Bone marrow (tissue), 2 donors: ENCODE results near the gene NTRK1.

Experiments used
- DNase-seq, 2 donors: peaks; one replicate each; lab custom pipeline; 2025; lab: John Stamatoyannopoulos, UW

Gene NTRK1

DNA sequence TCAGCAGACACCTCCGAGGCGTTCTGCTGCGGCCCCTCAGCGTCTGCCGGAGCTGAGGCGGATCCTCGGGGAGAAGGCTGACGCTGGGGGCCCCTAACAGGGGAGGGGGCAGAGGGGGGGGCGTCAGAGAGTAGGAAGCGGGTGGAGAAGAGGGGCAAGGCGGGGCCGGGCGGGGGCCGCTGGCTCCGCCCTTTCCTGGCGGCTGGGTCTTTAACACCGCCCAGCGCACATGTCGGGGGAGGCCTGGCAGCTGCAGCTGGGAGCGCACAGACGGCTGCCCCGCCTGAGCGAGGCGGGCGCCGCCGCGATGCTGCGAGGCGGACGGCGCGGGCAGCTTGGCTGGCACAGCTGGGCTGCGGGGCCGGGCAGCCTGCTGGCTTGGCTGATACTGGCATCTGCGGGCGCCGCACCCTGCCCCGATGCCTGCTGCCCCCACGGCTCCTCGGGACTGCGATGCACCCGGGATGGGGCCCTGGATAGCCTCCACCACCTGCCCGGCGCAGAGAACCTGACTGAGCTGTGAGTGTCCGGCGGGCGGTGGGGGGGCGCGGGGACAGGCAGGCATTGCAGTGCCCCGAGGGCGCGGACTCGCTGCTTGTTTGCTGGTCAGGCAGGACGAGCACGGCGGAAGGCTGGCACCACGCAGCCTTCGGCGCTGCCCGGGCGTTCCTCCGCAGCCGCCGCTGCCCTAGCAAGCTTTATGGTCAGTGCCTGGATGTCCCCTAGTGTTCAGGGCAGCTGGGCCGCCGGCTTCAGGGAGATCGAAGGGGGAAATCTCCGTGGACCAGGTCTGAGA is at the start of gene NTRK1:
TSS of gene NTRK1 (plus strand) at position 238 of the 796 bp plus-strand sequence. CDS start at position 308, 70 bp downstream.
- DNase-seq: no peak

DNA sequence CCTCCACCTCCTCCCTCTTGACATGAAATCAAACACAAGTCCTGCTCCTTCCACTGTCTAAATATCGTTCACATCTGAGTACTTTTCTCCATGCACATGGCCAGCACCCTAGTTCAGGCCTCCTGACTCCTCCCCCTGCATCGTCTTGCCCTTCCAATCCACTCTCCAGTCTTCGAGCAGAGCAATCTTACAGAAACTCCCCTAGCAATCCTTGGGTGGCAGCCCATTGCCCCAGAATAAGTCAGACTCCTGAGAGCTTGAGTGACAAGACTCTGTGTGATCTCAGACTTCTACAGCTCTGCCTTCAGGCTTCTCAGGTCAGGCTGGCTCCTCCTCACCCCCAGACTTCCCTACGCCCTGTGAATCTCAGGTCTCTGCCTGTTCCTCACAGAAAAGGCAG is 49.5 kb upstream of the NTRK1 start:
- no peak for DNase-seq

DNA sequence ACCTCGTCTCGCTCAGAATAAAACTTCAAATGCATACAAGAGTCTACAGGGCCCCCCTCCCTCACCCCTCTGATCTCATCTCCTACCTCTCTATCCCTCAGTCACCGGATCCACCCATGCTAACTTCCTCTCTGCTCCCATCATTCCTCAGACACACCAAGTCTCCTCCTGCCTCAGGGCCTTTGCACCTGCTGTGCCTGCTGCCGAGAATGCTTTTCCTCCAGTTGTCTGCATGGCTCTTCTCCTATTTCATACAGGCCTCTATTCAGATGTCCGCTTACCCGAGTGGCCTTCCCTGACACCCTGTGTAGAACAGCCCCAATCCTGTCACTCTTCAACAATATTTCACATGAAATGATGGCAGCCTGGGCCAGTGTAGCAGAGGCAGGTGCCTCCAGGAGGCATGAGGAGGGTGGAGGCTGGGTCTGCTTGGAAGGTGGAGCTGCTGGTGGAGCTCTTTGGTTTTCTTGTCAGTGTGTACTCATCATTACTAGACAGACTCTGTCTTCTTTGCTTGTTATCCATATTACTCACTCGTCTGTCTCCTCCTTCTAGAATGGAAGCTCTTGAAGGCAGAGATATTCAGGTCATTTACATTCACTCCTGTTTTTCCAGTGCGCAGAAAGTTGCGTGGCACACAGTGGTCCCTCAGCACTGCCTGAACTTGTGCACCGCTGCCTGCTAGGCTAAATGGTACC is 48.2 kb upstream of the NTRK1 start:
- no peak for DNase-seq

DNA sequence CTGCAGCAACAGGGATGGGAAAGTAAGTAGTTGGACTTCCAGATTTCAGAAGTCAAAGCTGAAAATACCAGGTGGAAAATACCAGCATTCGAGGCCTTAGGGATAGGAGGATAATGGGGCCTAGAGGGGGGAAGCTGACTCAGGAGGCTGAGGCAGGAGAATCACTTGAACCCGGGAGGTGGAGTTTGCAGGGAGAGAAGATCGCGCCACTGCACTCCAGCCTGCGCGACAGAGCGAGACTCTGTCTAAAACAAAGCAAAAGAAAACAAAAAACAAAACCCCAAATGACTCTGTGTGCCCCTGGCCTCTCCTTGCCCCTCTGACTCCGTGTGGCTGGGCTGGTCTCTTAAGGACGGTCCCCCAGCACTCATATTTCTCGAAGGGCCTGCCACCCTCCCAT is 47.4 kb upstream of the NTRK1 start:
- DNase-seq: no peak

DNA sequence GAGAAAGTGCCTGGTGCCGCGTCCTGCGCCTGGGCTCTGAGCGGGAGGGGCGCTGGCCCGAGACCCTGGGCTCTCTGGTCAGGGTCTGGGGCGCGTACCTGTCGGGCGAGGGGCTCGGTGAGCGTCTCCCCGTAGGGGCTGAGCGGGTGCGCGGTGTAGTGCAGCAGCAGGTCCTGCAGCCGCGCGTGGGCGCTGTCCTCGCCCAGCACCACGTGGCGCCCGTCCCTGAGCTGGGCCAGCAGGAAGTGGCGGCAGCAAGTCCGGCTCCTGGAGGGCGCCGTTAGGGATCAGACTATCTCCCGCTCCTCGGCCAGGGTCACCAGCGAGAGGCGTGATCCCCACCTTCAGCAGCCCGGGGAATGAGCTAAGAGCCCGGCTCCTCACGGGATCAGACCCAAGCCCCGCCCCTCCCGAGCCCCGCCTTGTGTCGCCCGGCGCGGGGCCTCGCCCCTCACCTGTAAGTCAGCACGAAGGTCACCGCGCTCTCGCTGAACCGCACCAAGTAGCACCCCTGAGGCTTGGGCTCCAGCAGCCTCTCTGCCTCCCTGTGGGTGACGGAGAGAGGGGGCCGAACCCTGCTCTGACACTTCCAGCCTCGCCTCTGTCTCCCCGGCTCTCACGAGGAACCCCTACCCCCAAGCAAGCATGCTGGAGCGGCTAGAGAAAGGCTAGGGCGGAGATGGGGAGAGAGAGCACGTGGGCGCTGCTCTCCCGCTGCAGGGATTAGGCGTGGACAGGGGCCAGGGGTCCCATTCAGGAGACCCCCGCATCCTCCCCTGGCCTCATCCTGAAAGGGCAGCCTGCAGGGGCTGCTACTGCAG is 46.7 kb upstream of the NTRK1 start:
- DNase-seq: peak in 1 of 2 donors; percentile 24

DNA sequence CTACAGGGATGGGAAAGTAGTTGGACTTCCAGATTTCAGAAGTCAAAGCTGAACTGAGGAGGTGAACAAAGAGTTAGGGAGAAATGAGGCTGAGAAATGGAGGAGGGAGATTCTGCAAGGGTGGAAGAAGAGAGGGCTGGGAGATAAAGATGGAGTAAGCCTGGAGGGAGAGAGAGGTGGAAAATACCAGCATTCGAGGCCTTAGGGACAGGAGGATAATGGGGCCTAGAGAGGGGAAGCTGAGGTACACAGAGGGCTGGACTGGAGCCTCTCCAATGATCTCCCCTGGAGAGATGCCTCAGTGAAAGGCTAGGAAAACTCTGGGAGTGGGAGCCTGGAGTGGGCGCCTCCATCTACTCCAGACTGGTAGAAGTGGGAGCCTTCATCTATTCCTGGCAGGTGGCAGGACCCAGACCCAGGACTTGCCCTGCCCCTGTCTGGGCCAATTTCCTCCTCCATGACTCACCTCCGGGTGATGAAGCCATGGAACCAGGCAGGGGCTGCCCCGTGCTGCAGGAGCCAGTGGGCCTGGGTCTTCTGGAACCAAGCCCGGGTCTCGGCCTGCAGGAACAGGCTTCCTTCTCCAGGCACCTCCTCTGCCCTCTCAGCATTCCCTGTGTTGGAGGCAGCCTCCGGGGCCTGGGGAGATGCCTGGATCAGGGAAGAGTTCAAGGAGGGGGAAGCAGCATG is 45.9 kb upstream of the NTRK1 start:
- no peak for DNase-seq

DNA sequence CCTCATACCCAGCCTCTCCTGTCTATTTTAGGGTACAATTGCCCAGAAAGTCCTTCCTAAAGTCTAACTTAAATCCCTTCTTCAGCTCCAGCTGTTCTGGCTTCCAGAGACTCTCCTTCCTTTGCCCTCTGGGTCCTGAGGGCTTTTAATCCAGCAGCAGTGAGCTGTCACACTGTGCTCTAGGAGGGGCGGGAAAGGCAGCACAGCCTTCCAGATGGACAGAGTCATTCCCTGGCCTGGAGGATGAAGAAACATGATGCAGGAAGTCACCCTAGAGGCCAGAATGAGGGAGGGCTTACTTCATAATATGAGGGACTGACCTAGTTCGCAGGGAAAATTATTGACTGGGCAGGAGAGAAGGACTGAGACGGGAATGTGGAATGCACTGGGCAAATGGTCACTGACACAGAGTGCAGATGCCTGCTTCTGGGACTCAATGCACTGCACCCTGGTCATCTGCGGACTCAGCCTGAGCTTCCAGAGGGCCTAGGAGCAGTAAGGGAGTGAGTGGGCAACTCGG is 45.3 kb upstream of the NTRK1 start:
- DNase-seq: no peak

DNA sequence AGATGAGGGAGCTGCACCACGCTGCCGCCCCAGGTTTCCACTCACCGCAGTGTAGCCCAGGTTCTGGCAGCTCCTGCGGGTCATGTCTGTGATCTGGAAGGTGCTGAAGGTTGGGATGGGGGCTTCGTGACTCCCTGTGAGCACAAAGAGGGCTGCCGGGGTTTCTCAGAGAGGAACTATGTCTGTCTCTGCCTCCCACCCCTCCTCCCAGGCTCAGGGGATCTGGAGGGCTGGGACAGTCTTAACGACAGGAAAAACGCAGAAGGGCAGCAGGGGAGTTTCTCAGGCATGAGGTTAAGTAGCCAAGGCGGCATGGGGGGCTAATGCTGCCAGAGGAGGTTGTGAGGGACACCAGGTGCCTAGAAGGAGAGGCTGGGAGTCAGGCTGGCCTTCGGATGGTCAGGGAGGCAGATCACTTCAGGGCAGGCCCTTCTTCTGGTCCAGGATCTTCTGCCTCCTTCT is 44.7 kb upstream of the NTRK1 start:
- DNase-seq: no peak

DNA sequence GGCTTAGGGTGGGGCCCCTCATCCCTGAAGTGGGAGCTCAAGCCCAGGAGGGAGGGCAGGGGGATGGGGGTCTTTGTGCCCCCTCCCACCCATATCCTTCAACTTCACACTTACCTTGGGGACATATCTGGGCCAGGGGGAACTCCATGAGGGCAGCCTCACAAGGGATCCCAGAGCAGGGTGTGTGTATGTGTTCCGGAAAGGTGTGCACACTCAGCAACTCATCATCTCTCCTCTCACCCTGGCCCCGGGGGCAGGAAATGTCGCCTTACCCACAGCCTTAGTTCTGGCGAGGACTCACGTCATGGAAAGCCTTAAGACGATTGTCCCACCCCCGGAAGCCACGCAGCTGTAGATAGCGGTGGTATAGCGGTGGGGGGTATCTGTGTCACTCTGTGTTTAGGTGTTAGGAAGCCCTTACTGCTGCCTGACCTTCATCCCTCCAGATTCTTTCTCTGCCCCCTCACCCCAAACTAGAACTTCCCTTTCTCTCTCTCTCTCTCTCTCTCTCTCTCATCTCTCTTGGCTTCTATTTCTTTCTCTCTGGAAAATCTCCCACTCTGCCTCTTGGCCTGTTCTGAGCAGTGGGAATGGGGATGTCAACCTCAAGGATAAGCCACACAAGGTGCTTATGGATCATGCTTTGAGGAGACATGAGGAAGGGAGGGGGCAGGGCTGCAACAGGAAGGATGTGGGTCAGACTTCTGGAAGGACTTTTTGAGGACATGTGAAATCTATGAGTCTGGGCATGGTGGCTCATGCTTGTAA is 43.9 kb upstream of the NTRK1 start, which contains the start of gene SH2D2A:
TSS of gene SH2D2A (minus strand) at position 288 of the 768 bp plus-strand sequence. CDS start at position 148, 140 bp downstream.
- DNase-seq: peak; percentile 33 to 39

DNA sequence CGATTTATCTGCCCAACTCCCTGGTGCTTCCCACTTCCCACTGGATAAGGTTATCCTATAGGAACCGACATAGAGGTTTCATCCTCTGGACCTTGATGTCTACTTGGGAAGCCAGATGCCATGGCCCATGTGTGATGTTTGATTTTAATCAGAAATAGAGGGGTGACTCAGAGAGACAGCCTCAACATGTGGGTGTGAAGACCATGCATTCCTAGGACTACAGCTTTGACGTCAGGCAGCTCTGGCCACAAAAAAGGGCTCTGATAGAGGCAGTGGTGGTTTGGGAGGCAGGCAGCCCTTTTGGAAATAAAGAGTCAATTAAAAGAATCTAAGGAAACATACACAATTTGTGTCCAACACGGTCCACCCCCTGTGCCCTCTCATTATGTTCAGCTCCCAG is 38.9 kb upstream of the NTRK1 start:
- no peak for DNase-seq

DNA sequence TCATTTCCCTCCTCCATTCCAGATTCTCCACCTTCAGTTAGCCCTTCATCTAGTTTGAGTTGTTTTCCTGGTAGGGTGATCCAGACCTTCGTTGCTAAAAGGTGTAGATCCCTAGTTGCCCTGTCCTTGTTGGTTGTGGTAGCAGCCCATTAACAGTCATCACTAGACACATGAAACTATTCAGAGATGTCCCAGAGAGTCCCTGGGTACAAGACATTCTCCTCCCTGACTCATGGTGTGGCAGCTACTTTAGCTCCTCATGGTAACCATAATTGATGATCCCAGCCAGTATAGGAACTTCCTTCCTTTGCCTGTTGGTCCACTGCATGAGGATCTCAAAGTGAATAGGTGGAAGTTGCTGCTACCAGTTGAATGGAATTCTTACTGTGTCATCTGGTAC is 38.0 kb upstream of the NTRK1 start:
- DNase-seq: no peak

DNA sequence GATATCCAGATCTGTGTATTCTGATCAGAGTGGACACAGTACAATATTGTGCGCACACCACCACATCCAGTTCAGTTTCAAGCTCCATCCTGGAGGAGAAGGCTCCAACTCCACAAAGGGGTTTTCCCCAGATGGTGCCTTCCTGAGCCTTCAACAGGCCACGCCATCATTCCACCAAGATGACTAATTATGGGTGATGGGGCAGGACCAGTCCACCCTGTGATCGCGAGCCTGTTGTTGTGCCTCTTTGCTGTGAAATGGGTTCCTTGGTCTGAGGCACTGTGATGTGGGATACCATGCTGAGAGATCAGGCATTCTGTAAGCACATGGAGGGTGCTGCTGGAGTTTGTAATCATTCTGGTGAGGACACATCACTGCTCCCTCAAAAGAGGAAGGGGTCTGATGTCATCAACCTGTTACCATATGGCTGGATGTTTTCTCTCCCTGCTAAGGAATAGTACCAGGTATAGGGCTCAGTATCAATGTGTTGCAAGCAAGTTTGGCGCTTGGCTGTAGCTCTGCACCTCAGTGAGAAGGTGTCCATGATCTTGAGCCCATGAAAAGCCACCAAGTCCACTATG is 37.4 kb upstream of the NTRK1 start:
- no peak for DNase-seq

DNA sequence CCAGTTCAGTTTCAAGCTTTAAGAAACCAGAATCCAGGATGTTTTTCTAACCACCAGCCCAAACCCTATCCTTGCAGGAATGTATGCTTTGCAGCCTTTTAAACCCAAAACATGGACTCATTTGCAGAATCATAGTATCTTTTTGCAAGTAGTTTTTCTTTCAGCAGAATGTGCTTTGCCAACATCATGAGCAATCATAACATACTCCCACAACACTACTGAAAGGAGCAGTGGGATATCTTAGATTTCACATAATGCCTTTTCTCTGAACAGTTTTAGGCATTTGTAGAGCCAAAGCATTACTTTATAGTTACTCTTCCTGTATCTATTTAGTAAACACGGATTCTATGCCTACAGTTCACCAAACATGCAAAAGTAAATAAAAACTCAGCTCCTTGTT is 34.0 kb upstream of the NTRK1 start:
- DNase-seq: no peak

DNA sequence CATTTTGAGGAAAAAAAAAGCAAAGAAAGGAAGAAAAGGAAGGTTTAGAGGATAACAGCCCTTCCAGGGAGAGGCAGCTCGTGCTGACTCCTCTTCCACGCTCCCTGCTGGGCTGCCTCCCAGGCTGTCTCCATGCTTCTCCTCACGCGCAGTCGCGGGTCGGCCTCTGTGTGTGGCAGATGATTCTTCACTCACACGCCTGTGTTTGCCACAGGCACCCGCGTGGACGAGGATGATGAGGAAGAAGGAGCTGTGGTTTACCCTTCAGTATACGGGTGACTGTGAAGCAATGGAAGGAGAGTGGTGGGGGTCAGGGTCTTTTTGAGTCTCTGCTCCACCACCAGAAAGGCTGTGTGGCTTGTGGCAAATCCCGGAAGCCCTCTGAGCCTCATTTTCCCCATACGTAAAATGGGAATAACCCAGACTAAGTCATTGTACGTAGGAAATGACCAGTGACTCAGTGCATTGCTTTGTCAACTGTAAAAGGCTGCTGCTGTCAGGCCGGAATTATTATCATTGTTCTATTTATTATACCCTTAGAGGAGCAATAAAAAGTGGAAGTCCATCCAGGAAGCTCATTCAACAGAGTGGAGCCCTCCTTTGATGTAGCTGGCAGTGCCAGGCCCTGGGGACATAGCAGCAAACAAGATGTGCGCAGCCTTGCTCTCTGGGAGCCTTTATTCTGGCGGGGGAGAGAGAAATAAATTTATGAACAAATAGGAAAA is 32.1 kb upstream of the NTRK1 start:
- no peak for DNase-seq

DNA sequence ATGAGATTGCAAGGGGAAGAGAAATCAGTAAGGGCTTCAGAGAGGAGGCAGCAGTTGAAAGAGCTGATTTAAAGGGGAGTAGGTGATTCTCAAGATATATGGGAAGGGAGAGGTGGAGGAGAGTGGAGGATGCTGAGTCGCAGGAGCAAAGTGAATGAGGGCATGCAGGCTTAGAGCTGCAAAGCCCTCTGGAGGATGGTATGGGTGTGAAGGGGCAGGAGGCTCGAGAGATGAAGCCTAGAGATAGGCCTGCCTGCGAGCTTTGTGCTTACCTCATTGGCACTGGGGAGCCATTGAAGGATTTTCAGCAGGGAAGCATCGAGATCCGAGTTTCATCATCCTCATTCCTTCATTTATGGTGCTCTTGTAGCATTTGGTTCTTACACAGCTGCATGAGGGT is 28.2 kb upstream of the NTRK1 start:
- no peak for DNase-seq

DNA sequence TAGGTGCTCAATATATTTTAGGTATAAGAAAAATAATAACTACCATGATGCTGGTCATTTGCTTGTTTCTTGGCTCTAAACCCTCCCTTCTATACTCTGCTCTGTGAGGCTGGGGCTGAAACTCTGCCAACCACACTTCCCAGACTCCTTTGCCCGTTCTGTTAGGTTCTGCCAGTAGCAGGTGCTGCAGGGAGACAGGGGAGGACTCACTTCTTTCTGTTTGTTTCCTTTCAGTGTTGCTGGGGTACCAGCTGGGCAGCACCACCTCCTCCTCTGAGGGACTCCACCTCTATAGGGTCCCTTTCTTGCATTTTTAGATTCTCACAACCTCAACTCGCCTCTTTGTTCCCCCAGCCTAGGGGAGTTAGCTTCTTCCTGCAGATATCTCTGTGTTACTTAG is 27.1 kb upstream of the NTRK1 start:
- DNase-seq: no peak

DNA sequence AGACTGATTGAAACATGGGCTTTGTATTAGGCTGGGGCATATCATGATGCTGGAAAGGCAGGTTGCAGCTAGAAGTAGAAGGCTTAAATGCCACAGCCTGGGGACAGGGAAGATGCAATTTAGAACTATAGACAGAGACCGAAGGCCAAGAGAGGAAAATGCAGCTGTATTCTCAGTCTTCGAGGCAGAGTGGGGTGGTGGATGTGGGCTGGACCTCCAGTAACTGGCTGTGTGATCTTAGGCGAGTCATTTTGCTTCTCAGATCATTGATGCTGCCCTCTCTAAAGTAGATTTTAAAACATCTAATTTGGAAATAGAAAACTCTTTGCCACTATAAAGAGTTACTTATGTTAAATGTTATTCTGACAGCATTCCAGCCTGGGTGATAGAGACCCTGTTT is 26.3 kb upstream of the NTRK1 start:
- no peak for DNase-seq

DNA sequence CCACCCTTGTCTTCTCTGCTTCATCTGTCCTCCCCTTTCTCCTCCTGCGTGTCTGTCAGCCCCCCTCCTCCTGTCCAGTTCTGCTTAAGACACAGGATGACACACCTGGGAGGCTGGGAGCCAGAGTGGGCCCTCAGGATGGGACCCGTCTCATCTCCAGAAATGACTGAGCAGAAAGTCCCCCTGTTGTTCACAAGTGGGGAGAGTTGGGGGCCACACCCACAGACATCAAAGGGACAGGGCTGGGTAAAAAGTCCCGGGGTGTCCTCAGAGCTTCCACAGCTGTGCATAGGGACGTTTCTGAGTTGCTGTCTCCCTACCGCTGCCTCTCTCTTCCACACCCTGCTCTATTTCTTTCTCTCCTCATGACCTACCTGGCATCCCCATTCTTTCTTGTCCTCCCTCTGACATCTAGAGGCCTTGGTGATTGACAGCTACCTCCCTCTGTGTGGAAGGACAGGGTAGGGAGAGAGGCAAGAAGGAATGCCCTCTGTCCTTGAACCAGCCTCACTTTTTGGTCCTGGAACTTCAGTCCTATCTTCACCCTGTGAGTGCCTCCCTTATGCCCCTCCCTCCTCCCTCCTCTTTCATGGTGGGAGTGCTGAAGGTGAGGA is 24.5 kb upstream of the NTRK1 start:
- no peak for DNase-seq

DNA sequence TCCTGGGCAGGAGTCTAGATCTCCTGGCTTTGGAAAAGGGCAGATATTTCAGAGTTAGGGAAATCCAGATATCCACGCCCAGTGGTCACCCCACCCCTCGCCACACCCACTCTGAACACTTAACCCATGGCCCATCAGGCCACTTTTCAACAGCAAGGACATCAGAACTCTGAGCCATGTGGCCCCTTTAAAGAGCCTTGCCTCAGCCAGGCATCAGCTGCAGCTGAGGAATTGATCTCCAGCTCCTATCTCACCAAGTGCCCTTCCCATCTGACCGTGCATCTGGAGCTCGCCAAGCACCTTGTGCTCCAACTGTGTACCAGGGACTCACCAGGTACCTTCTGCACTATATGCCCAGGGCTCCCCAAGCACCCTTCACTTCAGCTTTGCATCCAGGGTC is 23.8 kb upstream of the NTRK1 start:
- no peak for DNase-seq
